Right kidney (tissue), 1 donor: ENCODE measurements around the gene PNCK.

Experiments
- DNase-seq: peaks from one replicate; pipeline ENCODE4 v3.0.0-alpha.2; 2016

The PNCK gene

DNA sequence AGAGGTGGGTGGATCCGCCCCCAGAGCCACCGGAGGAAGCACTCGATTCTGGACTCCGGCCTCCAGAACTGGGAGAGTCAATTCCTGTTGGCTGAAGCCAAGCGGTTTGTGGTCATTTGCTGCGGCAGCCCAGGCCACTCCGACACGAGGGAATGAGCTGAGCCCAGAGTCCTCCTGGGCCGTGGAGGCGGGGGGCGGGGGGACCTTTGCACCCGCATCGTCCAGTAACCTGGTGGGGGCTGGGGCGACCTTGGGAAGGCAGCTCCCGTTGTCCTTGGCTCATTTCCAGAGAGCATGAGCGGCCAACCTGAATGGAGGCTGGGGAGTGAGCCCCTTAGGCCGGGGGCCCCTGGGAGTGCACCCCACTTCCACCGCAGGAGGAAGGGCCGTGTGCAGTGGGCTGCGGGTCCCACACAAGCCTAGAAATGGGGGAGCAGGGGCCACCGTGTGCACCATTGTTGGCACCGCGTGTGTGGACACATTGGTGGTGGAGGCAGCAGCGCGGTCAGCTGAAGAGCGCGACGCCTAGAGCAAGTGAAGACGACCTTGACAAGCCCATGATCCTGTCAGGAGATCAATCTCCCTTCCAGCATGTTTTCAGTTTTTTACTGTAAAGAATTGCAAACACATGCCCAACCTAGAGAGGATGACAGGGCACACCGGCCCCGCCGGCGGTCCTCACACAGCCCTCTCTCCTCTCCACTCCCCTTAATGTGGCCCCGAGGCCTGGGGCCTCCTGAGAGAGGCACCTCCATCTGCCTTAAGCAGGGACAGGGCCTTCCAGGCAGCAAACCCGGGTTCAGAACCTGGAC, 46.5 kb downstream of the PNCK start:
- DNase-seq: no peak

- no peak for DNase-seq
These were observed 47.5 kb downstream of the PNCK start for GRCh38 chrX:153626025-153626633.

- no peak for DNase-seq
These were observed 48.2 kb downstream of the PNCK start for GRCh38 chrX:153625271-153626024.

GRCh38 chrX:153624196-153625091, 49.2 kb downstream of the PNCK start:
- DNase-seq: no peak

- DNase-seq: peak; percentile 26
These were observed 50.1 kb downstream of the PNCK start for GRCh38 chrX:153623310-153624029.

- DNase-seq: no peak
These were observed 50.8 kb downstream of the PNCK start for GRCh38 chrX:153622661-153623309.

GRCh38 chrX:153621949-153622598, 51.5 kb downstream of the PNCK start:
- DNase-seq: no peak

DNA sequence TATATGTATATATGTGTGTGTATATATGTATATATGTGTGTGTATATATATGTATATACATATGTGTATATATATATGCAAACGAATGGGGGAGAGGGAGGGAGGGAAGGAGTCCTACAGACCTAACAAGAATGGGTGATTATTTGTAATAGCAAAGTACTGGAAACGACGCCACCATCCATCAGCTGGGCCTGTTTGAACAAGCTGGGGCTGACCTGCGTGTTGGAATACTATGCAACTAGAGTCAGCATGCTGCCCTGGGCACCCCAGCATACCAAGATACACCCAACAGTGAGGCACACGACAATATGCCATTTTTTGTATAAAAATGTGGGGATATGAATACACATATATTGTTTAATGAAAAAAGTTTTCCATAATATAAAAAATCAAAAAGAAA, 53.0 kb downstream of the PNCK start:
- DNase-seq: no peak
